ENCODE measurements around the gene CYFIP2. TPM values are rescaled to one million over a fixed set of nuclear protein-coding genes. Genes with fewer than 3 reads are reported as not detected.
"Not testable (repeated sequence)": the region's sequence is repeated elsewhere in the genome, so short reads cannot be mapped to it uniquely, and the experiment has no call there.

The CYFIP2 gene
- total RNA-seq, 1 donor from 2014 or later = 37.4 TPM

DNA sequence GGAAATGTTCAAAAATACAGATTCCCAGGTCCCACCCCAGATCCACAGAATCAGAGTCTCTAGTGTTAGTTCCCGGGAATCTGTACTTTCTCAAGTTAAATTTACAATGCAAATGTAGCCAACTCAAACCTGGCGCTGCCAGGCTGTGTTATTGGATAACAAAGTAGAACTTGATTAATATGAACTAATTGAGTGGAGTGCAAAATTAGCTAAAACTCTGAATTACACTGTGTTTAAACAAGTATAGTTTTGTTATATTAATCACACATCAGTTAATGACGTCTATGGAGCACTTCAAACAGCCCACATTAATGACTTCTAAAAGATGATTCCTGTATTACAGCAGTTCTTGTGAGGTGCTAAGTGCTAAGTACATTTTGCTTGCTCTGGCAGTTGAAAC lies 32.4 kb upstream of the CYFIP2 start:
- Mint-ChIP-seq H3K4me1 (ENCODE audit: low read depth) (peaks cover 4% of the 10 kb centered on the region), H3K27ac (ENCODE audit: unreplicated experiment) (no peak overlapping the region), H3K36me3 (ENCODE audit: low read depth) (no peaks in the 10 kb centered on the region), H3K27me3 (ENCODE audit: low read depth) (peaks cover 1% of the 10 kb centered on the region), H3K9me3 (ENCODE audit: low read depth) (no peaks in the 10 kb centered on the region), H3K4me3 (ENCODE audit: unreplicated experiment) (no peak overlapping the region)
- no peak for DNase-seq (ENCODE audit: low spot score)
- TF ChIP-seq, protein P1, sequence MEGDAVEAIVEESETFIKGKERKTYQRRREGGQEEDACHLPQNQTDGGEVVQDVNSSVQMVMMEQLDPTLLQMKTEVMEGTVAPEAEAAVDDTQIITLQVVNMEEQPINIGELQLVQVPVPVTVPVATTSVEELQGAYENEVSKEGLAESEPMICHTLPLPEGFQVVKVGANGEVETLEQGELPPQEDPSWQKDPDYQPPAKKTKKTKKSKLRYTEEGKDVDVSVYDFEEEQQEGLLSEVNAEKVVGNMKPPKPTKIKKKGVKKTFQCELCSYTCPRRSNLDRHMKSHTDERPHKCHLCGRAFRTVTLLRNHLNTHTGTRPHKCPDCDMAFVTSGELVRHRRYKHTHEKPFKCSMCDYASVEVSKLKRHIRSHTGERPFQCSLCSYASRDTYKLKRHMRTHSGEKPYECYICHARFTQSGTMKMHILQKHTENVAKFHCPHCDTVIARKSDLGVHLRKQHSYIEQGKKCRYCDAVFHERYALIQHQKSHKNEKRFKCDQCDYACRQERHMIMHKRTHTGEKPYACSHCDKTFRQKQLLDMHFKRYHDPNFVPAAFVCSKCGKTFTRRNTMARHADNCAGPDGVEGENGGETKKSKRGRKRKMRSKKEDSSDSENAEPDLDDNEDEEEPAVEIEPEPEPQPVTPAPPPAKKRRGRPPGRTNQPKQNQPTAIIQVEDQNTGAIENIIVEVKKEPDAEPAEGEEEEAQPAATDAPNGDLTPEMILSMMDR (IDR thresholded peaks at IDR 0.05) = no peak

DNA sequence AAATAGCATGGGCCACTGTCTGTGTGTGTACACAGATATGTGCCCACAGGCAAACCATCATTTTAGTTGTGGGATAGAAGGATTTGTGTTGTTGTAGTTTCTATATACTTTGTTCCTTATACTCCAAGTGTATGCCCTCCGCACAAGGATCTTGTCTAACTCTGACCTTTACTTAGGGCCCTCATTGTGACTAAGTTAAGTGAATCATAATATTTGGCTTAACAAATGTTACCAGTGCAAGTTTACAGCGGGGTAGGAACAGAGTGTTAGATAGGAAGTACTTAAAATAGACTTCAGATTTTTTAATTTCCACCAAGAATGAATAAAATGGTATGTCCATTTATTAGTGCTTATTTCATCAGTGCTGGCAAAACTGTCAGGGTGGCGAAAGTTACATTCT lies 29.5 kb upstream of the CYFIP2 start:
- Mint-ChIP-seq H3K4me1 (ENCODE audit: low read depth) (peaks cover 4% of the 10 kb centered on the region), H3K27ac (ENCODE audit: unreplicated experiment) (no peak overlapping the region), H3K27me3 (ENCODE audit: low read depth) (peaks cover 4% of the 10 kb centered on the region), H3K4me3 (ENCODE audit: unreplicated experiment) (no peak overlapping the region), H3K9me3 (ENCODE audit: low read depth) (peaks cover 3% of the 10 kb centered on the region), H3K36me3 (ENCODE audit: low read depth) (no peaks in the 10 kb centered on the region)
- no peak for DNase-seq (ENCODE audit: low spot score)
- TF ChIP-seq, protein P1 (IDR thresholded peaks at IDR 0.05) = no peak

DNA sequence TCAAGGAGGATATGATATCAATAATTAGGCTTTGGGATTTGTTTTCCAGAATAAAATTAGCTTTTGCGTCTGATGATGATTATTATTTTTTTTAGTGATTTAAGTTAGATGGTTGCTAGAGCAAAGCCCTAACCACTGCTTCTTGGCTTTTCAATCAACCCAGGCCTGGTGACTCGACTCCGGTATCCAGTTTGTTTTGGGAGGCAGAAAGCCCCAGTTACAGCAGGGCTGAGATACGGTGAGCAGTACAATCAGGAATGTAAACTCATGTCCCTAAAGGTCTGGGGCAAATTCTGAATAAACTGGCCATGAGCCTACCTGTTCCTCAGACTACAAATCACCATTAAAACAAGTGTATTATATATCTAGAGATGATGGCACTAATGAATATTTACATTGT lies 24.4 kb upstream of the CYFIP2 start:
- TF ChIP-seq, protein P1 (IDR thresholded peaks at IDR 0.05) = no peak
- DNase-seq (ENCODE audit: low spot score) = no peak

DNA sequence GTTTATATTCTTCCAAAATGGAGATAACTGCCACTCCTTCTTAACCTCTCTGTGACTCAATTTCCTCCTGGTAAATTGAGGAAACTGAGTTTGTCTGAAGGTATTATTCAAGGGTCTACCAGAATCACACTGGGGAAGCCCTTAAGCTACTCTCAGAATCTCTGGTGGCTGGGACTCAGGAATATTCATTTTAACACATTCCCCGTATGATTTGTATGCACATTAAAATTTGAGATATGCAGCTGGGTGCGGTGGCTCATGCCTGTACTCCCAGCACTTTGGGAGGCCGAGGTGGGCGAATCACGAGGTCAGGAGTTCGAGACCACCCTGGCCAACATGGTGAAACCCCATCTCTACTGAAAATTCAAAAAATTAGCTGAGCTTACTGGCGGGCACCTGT lies 21.2 kb upstream of the CYFIP2 start:
- not testable (repeated sequence) for H3K27ac Mint-ChIP-seq (ENCODE audit: unreplicated experiment); H3K4me3 Mint-ChIP-seq (ENCODE audit: unreplicated experiment); H3K27me3 Mint-ChIP-seq (ENCODE audit: low read depth); DNase-seq (ENCODE audit: low spot score); H3K36me3 Mint-ChIP-seq (ENCODE audit: low read depth); H3K9me3 Mint-ChIP-seq (ENCODE audit: low read depth); H3K4me1 Mint-ChIP-seq (ENCODE audit: low read depth)

More for the DNA sequence above, 24.4 kb upstream of the CYFIP2 start:
- peaks cover 4% of the 10 kb centered on the region for H3K27me3 Mint-ChIP-seq (ENCODE audit: low read depth)
- no peak overlapping the region for H3K4me3 Mint-ChIP-seq (ENCODE audit: unreplicated experiment)
- H3K27ac Mint-ChIP-seq (ENCODE audit: unreplicated experiment) = no peak overlapping the region
- H3K4me1 Mint-ChIP-seq (ENCODE audit: low read depth) = peaks cover 3% of the 10 kb centered on the region
- H3K36me3 Mint-ChIP-seq (ENCODE audit: low read depth) = no peaks in the 10 kb centered on the region
- H3K9me3 Mint-ChIP-seq (ENCODE audit: low read depth) = peaks cover 3% of the 10 kb centered on the region

DNA sequence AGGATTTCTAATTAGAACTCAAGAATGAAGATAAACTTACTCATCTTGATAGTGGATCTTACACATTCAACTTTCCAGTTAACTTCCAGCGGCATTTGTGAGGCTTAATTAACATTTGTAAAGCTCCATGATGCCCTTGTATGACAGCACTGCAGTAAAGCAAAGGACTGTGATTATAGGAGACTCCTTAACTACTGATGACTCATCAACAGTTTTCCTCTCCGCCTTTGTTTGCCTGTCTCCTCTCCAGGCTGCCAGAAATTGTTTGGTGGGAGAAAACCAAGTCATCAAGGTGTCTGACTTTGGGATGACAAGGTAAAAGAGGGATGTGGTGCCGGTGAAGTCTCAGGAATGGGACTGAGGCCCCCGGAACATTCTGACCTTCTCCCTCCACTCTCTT lies 20.4 kb upstream of the CYFIP2 start:
- Mint-ChIP-seq H3K4me3 (ENCODE audit: unreplicated experiment) (no peak overlapping the region), H3K27me3 (ENCODE audit: low read depth) (no peaks in the 10 kb centered on the region), H3K4me1 (ENCODE audit: low read depth) (no peaks in the 10 kb centered on the region), H3K27ac (ENCODE audit: unreplicated experiment) (no peak overlapping the region), H3K36me3 (ENCODE audit: low read depth) (no peaks in the 10 kb centered on the region), H3K9me3 (ENCODE audit: low read depth) (peaks cover 4% of the 10 kb centered on the region)
- TF ChIP-seq, protein P1 (IDR thresholded peaks at IDR 0.05) = no peak
- DNase-seq (ENCODE audit: low spot score) = no peak

DNA sequence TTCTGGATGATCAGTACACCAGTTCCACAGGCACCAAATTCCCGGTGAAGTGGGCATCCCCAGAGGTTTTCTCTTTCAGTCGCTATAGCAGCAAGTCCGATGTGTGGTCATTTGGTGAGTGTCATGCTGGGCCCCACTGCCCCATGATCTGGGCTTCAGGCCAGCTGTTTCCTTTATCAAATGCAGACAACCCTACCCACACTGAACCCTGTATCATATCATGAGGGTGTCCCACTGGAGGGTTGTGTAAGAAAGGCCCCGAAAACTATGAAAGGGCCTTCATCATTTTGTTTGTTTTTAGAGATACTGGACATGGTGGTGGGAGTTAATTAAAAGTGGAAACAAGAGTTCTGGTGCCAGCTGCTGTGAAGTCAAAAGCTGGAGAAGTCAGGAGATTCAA lies 20.0 kb upstream of the CYFIP2 start:
- no peak for DNase-seq (ENCODE audit: low spot score)
- Mint-ChIP-seq H3K36me3 (ENCODE audit: low read depth) (no peaks in the 10 kb centered on the region), H3K9me3 (ENCODE audit: low read depth) (peaks cover 3% of the 10 kb centered on the region), H3K27ac (ENCODE audit: unreplicated experiment) (no peak overlapping the region), H3K4me1 (ENCODE audit: low read depth) (no peaks in the 10 kb centered on the region), H3K27me3 (ENCODE audit: low read depth) (no peaks in the 10 kb centered on the region), H3K4me3 (ENCODE audit: unreplicated experiment) (no peak overlapping the region)
- TF ChIP-seq, protein P1 (IDR thresholded peaks at IDR 0.05) = no peak
